ENCODE measurements around the gene KCNK15. TPM values are rescaled to one million over a fixed set of nuclear protein-coding genes. Genes with fewer than 3 reads are reported as not detected.
A peak's percentile ranks its signal among the peaks of the same experiment; 100 is the strongest.

Gene KCNK15
- total RNA-seq, 1 donor from 2014 or later: 0.09 TPM

- no peak overlapping the region for H3K4me3 Mint-ChIP-seq
- ChIA-PET CTCF (no interaction called here), POLR2A (no interaction called here)
- peaks cover 15% of the 10 kb centered on the region for H3K4me1 Mint-ChIP-seq
- no peak overlapping the region for H3K27ac Mint-ChIP-seq
- H3K36me3 Mint-ChIP-seq (ENCODE audit: low read depth): no peaks in the 10 kb centered on the region
- no peaks in the 10 kb centered on the region for H3K9me3 Mint-ChIP-seq
- no peak for TF ChIP-seq CTCF (IDR thresholded peaks at IDR 0.05)
- H3K27me3 Mint-ChIP-seq: peaks cover 12% of the 10 kb centered on the region
- ATAC-seq (ENCODE audit: low read depth) (no peak), DNase-seq (no peak)
- intact Hi-C loops (cut with micrococcal nuclease): no loop called here
Measured at GRCh38 chr20:44765091-44765490, 19.4 kb downstream of the KCNK15 start.

DNA sequence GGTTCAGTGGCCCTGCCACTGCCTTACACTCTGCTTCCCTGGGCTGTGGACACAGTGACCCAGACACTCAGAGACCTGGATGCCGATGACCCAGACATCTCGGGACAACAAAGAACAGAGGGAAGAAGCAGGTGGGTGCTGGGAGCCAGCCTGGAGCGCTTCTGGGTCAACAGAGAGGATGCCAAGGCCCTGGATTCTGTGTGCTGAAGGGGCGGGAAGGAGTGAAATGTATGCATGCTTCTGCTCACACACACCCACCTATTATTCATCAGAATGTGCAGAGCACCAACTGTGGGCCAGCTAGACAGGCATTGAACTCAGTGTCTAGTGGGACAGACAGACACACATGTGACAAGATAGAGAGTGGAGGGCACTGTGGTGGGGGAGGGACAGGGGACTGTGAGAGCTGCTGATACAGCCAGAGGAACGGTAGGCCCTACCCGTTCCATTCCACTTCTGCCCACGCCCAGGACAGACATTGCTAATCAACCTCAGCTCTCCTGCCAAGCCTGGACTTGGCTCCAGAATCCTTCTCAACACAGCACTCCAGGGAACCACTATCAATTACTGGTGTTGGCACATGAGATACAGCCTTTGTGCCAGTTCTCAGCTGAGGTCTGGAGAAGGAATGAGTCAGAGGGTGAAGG is 20.2 kb downstream of the KCNK15 start:
- no peak overlapping the region for H3K27ac Mint-ChIP-seq

DNA sequence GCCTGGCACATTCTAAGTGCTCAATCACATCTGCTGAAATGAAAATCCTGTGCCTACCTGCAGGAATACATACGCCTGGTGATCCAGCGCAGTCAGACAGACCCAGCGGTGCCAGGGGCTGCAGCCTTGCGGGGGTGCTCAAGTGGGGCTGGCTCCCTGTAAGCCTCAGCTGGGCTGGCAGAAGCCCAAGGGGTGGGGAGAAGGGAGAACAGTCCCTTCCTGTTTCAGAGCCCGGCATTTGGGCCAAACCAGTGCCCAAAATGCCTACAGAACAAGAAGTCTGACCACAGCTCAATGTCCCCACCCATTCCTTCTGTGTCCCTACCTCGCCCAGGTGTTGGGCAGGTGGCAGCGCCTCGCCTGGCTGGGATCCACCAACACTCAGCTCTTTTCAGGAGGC is 22.6 kb downstream of the KCNK15 start:
- Mint-ChIP-seq H3K27me3 (peaks cover 20% of the 10 kb centered on the region), H3K9me3 (no peaks in the 10 kb centered on the region), H3K36me3 (ENCODE audit: low read depth) (no peaks in the 10 kb centered on the region), H3K4me1 (peaks cover 17% of the 10 kb centered on the region), H3K27ac (no peak overlapping the region), H3K4me3 (no peak overlapping the region)
- DNase-seq (no peak), ATAC-seq (ENCODE audit: low read depth) (no peak)
- TF ChIP-seq CTCF (IDR thresholded peaks at IDR 0.05): no peak
- ChIA-PET POLR2A (no interaction called here), CTCF (no interaction called here)
- intact Hi-C loops (cut with micrococcal nuclease): no loop called here

More for the DNA sequence above, 20.2 kb downstream of the KCNK15 start:
- no peak for DNase-seq
- intact Hi-C loops (cut with micrococcal nuclease): no loop called here
- Mint-ChIP-seq H3K36me3 (ENCODE audit: low read depth) (no peaks in the 10 kb centered on the region), H3K27me3 (peaks cover 12% of the 10 kb centered on the region), H3K4me1 (peaks cover 17% of the 10 kb centered on the region), H3K4me3 (no peak overlapping the region), H3K9me3 (no peaks in the 10 kb centered on the region)
- no peak for TF ChIP-seq CTCF (IDR thresholded peaks at IDR 0.05)
- no peak for ATAC-seq (ENCODE audit: low read depth)
- ChIA-PET POLR2A (no interaction called here), CTCF (no interaction called here)

- peaks cover 17% of the 10 kb centered on the region for H3K4me1 Mint-ChIP-seq
- ATAC-seq (ENCODE audit: low read depth): peak; percentile 37
- ChIA-PET CTCF (no interaction called here), POLR2A (no interaction called here)
- H3K27me3 Mint-ChIP-seq: peaks cover 20% of the 10 kb centered on the region
- no peak overlapping the region for H3K4me3 Mint-ChIP-seq
- no peaks in the 10 kb centered on the region for H3K36me3 Mint-ChIP-seq (ENCODE audit: low read depth)
- no peak for DNase-seq
- no peak overlapping the region for H3K27ac Mint-ChIP-seq
- H3K9me3 Mint-ChIP-seq: no peaks in the 10 kb centered on the region
- no peak for TF ChIP-seq CTCF (IDR thresholded peaks at IDR 0.05)
- intact Hi-C loops (cut with micrococcal nuclease): no loop called here
Measured at GRCh38 chr20:44768854-44769480, 23.3 kb downstream of the KCNK15 start.

GRCh38 chr20:44769481-44769863 is 23.8 kb downstream of the KCNK15 start:
- DNase-seq (no peak), ATAC-seq (ENCODE audit: low read depth) (no peak)
- H3K4me3 Mint-ChIP-seq: no peak overlapping the region
- POLR2A ChIA-PET: no interaction called here
- H3K4me1 Mint-ChIP-seq: peaks cover 17% of the 10 kb centered on the region
- peaks cover 15% of the 10 kb centered on the region for H3K27me3 Mint-ChIP-seq
- no peaks in the 10 kb centered on the region for H3K9me3 Mint-ChIP-seq
- no peak for TF ChIP-seq CTCF (IDR thresholded peaks at IDR 0.05)
- H3K36me3 Mint-ChIP-seq (ENCODE audit: low read depth): no peaks in the 10 kb centered on the region
- no peak overlapping the region for H3K27ac Mint-ChIP-seq
- CTCF ChIA-PET: no interaction called here
- intact Hi-C loops (cut with micrococcal nuclease): no loop called here
